Astrocyte (in vitro differentiated cells and primary cell): ENCODE data around the gene NFATC1. TPM values are rescaled to one million over a fixed set of nuclear protein-coding genes. Genes with fewer than 3 reads are reported as not detected.

Source experiments
- DNase-seq: peaks from one replicate; pipeline ENCODE4 v3.0.0-alpha.2; 2010; ENCODE audit warnings: low read depth
- FAIRE-seq: peaks from 2 replicates; lab custom pipeline; 2011; peaks lifted over from hg19 to GRCh38; lab: Jason Lieb, UNC
- H2AFZ ChIP-seq: 2 replicates; pipeline ENCODE4 v1.6.0; 2012; ENCODE audit warnings: low read depth, low read length, inconsistent platforms
- H3K27ac ChIP-seq: 2 replicates; pipeline ENCODE4 v1.5.1; 2011; ENCODE audit warnings: low read depth, low read length, inconsistent platforms
- H3K27me3 ChIP-seq: 2 replicates; pipeline ENCODE4 v1.6.0; 2011; ENCODE audit warnings: low read length, inconsistent platforms; ENCODE audit not compliant: insufficient read depth
- H3K36me3 ChIP-seq: 2 replicates; pipeline ENCODE4 v1.5.1; 2011; ENCODE audit warnings: low read length, inconsistent platforms; ENCODE audit not compliant: insufficient read depth
- H3K4me1 ChIP-seq: 2 replicates; pipeline ENCODE4 v1.5.1; 2011; ENCODE audit warnings: low read length, inconsistent platforms; ENCODE audit not compliant: insufficient read depth
- H3K4me2 ChIP-seq: 2 replicates; pipeline ENCODE4 v1.6.0; 2012; ENCODE audit warnings: low read length, inconsistent platforms
- H3K4me3 ChIP-seq: 2 replicates; pipeline ENCODE4 v1.5.1; 2011; ENCODE audit warnings: low read depth, mild to moderate bottlenecking, low read length, inconsistent platforms; ENCODE audit not compliant: insufficient read depth
- H3K79me2 ChIP-seq: 2 replicates; pipeline ENCODE4 v1.6.0; 2012; ENCODE audit warnings: mild to moderate bottlenecking, low read length, inconsistent platforms; ENCODE audit not compliant: insufficient read depth
- H3K9ac ChIP-seq: 2 replicates; pipeline ENCODE4 v1.6.0; 2012; ENCODE audit warnings: mild to moderate bottlenecking, low read length, inconsistent platforms
- H3K9me3 ChIP-seq: 2 replicates; pipeline ENCODE4 v1.5.1; 2012; ENCODE audit warnings: low read depth, mild to moderate bottlenecking, low read length, inconsistent platforms; ENCODE audit not compliant: insufficient read depth
- H4K20me1 ChIP-seq: 2 replicates; pipeline ENCODE4 v1.6.0; 2012; ENCODE audit warnings: low read length, inconsistent platforms; ENCODE audit not compliant: insufficient read depth
- H3K27ac Mint-ChIP-seq: one replicate; pipeline ENCODE4 v1.8.0; 2021; ENCODE audit warnings: mild to moderate bottlenecking, mixed read lengths; ENCODE audit not compliant: unreplicated experiment
- H3K27me3 Mint-ChIP-seq: one replicate; pipeline ENCODE4 v1.8.0; 2021; ENCODE audit warnings: low read depth, mixed read lengths; ENCODE audit not compliant: unreplicated experiment
- H3K36me3 Mint-ChIP-seq: one replicate; pipeline ENCODE4 v1.8.0; 2021; ENCODE audit warnings: low read depth, mixed read lengths; ENCODE audit not compliant: unreplicated experiment
- H3K4me1 Mint-ChIP-seq: one replicate; pipeline ENCODE4 v1.8.0; 2021; ENCODE audit warnings: low read depth, mixed read lengths; ENCODE audit not compliant: unreplicated experiment
- H3K4me3 Mint-ChIP-seq: one replicate; pipeline ENCODE4 v1.8.0; 2021; ENCODE audit warnings: mild to moderate bottlenecking, moderate library complexity, mixed read lengths; ENCODE audit not compliant: unreplicated experiment
- H3K9me3 Mint-ChIP-seq: one replicate; pipeline ENCODE4 v1.8.0; 2021; ENCODE audit warnings: mild to moderate bottlenecking, mixed read lengths; ENCODE audit not compliant: unreplicated experiment
- CTCF ChIP-seq: IDR thresholded peaks from 2 replicates; pipeline ENCODE4 v1.5.1; 2011; ENCODE audit warnings: low read depth, mild to moderate bottlenecking, inconsistent platforms, low read length, moderate library complexity; ENCODE audit not compliant: insufficient read depth
- EZH2 ChIP-seq: IDR thresholded peaks from 2 replicates; pipeline ENCODE4 v1.6.1; 2012; ENCODE audit warnings: mild to moderate bottlenecking, low read length, inconsistent platforms; ENCODE audit not compliant: insufficient read depth
- total RNA-seq: library from RNA; stranded (reverse); gene quantifications from 2 replicates; pipeline ENCODE4 v1.2.1, GENCODE V29; 2021

Gene NFATC1
- total RNA-seq, 1 donor from 2014 or later, result 11.0 TPM

- peak overlapping the region; percentile 76 for H3K4me2 ChIP-seq
- peaks cover 3% of the 10 kb centered on the region for H3K4me1 Mint-ChIP-seq
- no peak for TF ChIP-seq CTCF
- no peak for TF ChIP-seq EZH2
- no peaks in the 10 kb centered on the region for H3K79me2 ChIP-seq
- H3K27me3 ChIP-seq, result peaks cover 36% of the 10 kb centered on the region
- H2AFZ ChIP-seq, result no peak overlapping the region
- H3K9me3 ChIP-seq, result no peaks in the 10 kb centered on the region
- H3K36me3 Mint-ChIP-seq, result no peaks in the 10 kb centered on the region
- FAIRE-seq (no peak), DNase-seq (no peak)
- peak overlapping the region; percentile 69 for H3K27ac Mint-ChIP-seq
- peak overlapping the region; percentile 85 for H3K4me3 Mint-ChIP-seq
- peak overlapping the region; percentile 23 for H3K4me3 ChIP-seq
- H4K20me1 ChIP-seq, result no peaks in the 10 kb centered on the region
- H3K27ac ChIP-seq, result no peak overlapping the region
- H3K4me1 ChIP-seq, result peaks cover 5% of the 10 kb centered on the region
- peak overlapping the region; percentile 31 for H3K9ac ChIP-seq
- H3K36me3 ChIP-seq, result no peaks in the 10 kb centered on the region
- no peaks in the 10 kb centered on the region for H3K9me3 Mint-ChIP-seq
- H3K27me3 Mint-ChIP-seq, result peaks cover 5% of the 10 kb centered on the region
Measured at GRCh38 chr18:79400591-79401381, 5.1 kb downstream of the NFATC1 start.

GRCh38 chr18:79401494-79402208, 5.9 kb downstream of the NFATC1 start:
- no peaks in the 10 kb centered on the region for H4K20me1 ChIP-seq
- no peak for TF ChIP-seq CTCF
- TF ChIP-seq EZH2, result no peak
- no peaks in the 10 kb centered on the region for H3K9me3 ChIP-seq
- DNase-seq, result no peak
- no peak overlapping the region for H3K4me2 ChIP-seq
- H3K27me3 ChIP-seq, result peaks cover 36% of the 10 kb centered on the region
- no peaks in the 10 kb centered on the region for H3K36me3 ChIP-seq
- H3K27ac ChIP-seq, result no peak overlapping the region
- peaks cover 4% of the 10 kb centered on the region for H3K4me1 ChIP-seq
- no peak overlapping the region for H3K4me3 ChIP-seq
- peaks cover 3% of the 10 kb centered on the region for H3K36me3 Mint-ChIP-seq
- peaks cover 5% of the 10 kb centered on the region for H3K27me3 Mint-ChIP-seq
- H3K27ac Mint-ChIP-seq, result no peak overlapping the region
- H3K4me1 Mint-ChIP-seq, result peaks cover 5% of the 10 kb centered on the region
- no peak overlapping the region for H3K4me3 Mint-ChIP-seq
- no peak overlapping the region for H2AFZ ChIP-seq
- FAIRE-seq, result no peak
- no peaks in the 10 kb centered on the region for H3K9me3 Mint-ChIP-seq
- H3K9ac ChIP-seq, result no peak overlapping the region
- H3K79me2 ChIP-seq, result no peaks in the 10 kb centered on the region
